Transverse colon (tissue), 4 donors: ENCODE results near the gene FN3K. TPM values are rescaled to one million over a fixed set of nuclear protein-coding genes. Genes with fewer than 3 reads are reported as not detected.

Source experiments
- DNase-seq: peaks from one replicate; pipeline ENCODE4 v3.0.0-alpha.2; 2019
- H3K27ac ChIP-seq, 4 donors: fragments of 200-600 bp; sonication (generic); 2 replicates each; pipeline ENCODE4 v1.5.1; 2016 to 2018; ENCODE audit warnings: inconsistent platforms in 4 of 4
- H3K27me3 ChIP-seq: fragments of 200-600 bp; sonication (generic); 2 replicates; pipeline ENCODE4 v1.5.1; 2017; ENCODE audit warnings: inconsistent platforms
- H3K36me3 ChIP-seq, 4 donors: fragments of 200-600 bp; sonication (generic); 2 replicates each; pipeline ENCODE4 v1.5.1; 2017 to 2019; ENCODE audit warnings: inconsistent platforms in 4 of 4
- H3K4me1 ChIP-seq, 4 donors: fragments of 200-600 bp; sonication (generic); 2 replicates each; pipeline ENCODE4 v1.5.1; 2017 to 2020; ENCODE audit warnings: inconsistent platforms in 4 of 4
- H3K4me3 ChIP-seq, 4 donors: fragments of 200-600 bp; sonication (generic); 1 replicate in 1 of 4; 2 replicates in 3 of 4; pipeline versions ENCODE4 v1.5.1 to v1.6.1; 2017 to 2019; ENCODE audit warnings: inconsistent platforms in 4 of 4
- H3K9me3 ChIP-seq, 2 donors: fragments of 200-600 bp; sonication (generic); 2 replicates each; pipeline ENCODE4 v1.5.1; 2017 to 2019; ENCODE audit warnings: inconsistent platforms in 2 of 2
- EP300 ChIP-seq: sonication (generic); formaldehyde crosslinking; IDR thresholded peaks from one replicate; pipeline ENCODE4 v1.6.1; 2017; ENCODE audit warnings: antibody characterized with exemption, low read depth
- POLR2A ChIP-seq: fragments of 450-650 bp; IDR thresholded peaks from one replicate; pipeline ENCODE4 v1.6.1; 2016; ENCODE audit warnings: antibody characterized with exemption, mild to moderate bottlenecking, moderate library complexity
- POLR2AphosphoS5 ChIP-seq, 3 donors: sonication (generic); formaldehyde crosslinking; IDR thresholded peaks; one replicate each; pipeline ENCODE4 v1.6.1; 2016; ENCODE audit warnings: antibody characterized with exemption in 3 of 3
- WGBS, 2 donors: methylation state at CpG; one replicate each; pipeline ENCODE4 v1.1.5; 2018; ENCODE audit warnings: low coverage in 1 of 2; 5-methylcytosine and 5-hydroxymethylcytosine counted together
- in situ Hi-C, 4 donors: fragments of 200-750 bp; cut with MboI; loops; one replicate each; pipeline versions ENCODE4 v1.15.0 to v1.15.1; 2017; ENCODE audit warnings: low sequenced_read_pairs in 3 of 4, low pct_ligation_motif_present in 1 of 4, low pct_unique_long_range_greater_than_20kb in 1 of 4
- intact Hi-C: fragments of 100-400 bp; cut with DNase I; formaldehyde crosslinking; loops from one replicate; pipeline ENCODE4 v1.15.1; 2023; ENCODE audit warnings: low total_unique reads
- total RNA-seq, 4 donors: library from RNA; depleted of rRNA; stranded (reverse); fragments of >200 nt; gene quantifications; one replicate each; pipeline ENCODE4 v1.1.0, GENCODE V29; 2016
- TF ChIP-seq, protein P1 (sequence below), 5 experiments: fragments of 200-600 bp in 3 of 5; fragments of 450-650 bp in 2 of 5; sonication (generic) in 3 of 5; IDR thresholded peaks; 1 replicate in 2 of 5; 2 replicates in 3 of 5; pipeline ENCODE4 v1.5.1; 2016 to 2017; ENCODE audit warnings: antibody characterized with exemption in 5 of 5, inconsistent platforms in 3 of 5, mild to moderate bottlenecking in 2 of 5, moderate library complexity in 1 of 5

FN3K gene
- total RNA-seq, 4 donors from 2014 or later, result 11.2 to 33.0 (median 26.2) TPM

DNA sequence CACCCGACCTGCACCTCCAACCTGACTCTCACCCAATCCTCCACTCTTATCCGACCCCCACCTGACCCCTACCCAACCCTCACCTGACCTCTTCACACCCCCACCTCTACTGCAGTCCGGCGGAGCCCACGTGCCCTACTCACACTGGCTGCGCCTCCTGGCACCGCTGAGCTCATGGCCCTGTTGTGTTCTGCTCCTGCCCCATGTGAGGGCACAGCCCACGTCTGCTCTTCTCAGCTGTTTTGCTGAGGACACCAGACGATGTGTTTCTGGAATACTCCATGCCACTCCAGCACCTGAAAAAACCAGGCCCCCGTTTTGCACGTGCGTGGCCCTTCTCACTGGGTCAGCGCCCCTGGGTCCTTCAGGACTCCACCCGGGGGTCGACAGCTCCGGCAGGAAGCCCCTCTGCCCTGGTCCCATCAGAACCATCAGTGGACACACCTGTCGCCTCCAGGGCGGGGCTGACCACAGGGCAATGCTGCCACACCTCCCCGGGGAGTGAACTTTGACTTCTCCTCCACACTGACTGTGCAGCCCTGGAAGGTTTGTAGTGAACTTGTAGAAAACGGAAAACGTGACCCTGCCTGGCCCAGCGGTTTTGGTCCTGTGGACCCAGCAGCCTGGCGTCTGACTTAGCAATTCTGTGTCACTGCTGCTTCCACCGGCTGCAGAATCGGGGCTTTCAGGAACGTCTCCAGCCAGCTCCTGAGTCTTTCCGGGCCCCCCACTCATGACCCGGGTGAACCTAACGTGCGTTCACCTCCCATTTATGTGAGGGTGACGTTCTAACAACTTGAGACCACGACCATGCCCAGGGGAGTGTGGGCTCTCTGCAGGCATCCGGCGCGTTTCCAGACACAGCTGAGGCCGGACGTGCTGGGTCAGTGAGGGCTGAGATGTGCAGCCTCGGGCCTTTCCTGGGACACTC is 31.2 kb upstream of the FN3K start:
- TF ChIP-seq, protein P1, sequence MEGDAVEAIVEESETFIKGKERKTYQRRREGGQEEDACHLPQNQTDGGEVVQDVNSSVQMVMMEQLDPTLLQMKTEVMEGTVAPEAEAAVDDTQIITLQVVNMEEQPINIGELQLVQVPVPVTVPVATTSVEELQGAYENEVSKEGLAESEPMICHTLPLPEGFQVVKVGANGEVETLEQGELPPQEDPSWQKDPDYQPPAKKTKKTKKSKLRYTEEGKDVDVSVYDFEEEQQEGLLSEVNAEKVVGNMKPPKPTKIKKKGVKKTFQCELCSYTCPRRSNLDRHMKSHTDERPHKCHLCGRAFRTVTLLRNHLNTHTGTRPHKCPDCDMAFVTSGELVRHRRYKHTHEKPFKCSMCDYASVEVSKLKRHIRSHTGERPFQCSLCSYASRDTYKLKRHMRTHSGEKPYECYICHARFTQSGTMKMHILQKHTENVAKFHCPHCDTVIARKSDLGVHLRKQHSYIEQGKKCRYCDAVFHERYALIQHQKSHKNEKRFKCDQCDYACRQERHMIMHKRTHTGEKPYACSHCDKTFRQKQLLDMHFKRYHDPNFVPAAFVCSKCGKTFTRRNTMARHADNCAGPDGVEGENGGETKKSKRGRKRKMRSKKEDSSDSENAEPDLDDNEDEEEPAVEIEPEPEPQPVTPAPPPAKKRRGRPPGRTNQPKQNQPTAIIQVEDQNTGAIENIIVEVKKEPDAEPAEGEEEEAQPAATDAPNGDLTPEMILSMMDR (IDR thresholded peaks at IDR 0.05), result no peak
- TF ChIP-seq EP300 (no peak), POLR2A (peak; percentile 69), POLR2AphosphoS5 (IDR thresholded peaks at IDR 0.05) (peak in 2 of 3 donors; percentile 54 to 62)

DNA sequence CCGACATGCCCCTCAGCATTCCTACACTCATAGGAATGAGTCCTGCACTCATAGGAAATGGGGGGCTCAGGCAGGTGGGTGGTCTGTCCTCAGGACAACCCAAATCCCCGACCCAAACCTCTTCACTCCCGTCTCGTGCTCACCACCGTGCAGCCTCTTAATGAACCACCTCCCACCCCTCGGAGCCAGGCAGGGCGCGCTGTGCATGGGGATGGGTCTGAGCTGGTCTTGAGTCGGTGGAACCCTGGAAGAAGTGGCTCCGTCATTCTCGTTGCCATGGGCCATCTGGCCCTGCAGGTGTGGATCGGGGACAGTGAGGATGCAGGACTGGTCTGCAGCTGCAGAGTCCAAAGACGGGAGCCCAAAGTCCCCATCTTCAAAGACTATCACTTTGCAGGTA is 30.5 kb upstream of the FN3K start:
- intact Hi-C loops (no loop called here), in situ Hi-C loops (no loop called here)
- Histone ChIP-seq H3K27me3 (no peaks in the 10 kb centered on the region), H3K36me3 (no peaks in the 10 kb centered on the region), H3K9me3 (no peaks in the 10 kb centered on the region), H3K4me1 (peaks cover 0 to 37% (median 23%) of the 10 kb centered on the region in 4 donors), H3K27ac (peak overlapping the region; percentile 79 to 89 (median 88)), H3K4me3 (no peak overlapping the region)
- DNase-seq, result no peak
- no peak for TF ChIP-seq POLR2A
- WGBS, 2 donors, result 79 to 85% methylated on average over 4 to 13 of the region's 13 CpGs

More for the DNA sequence above, 31.2 kb upstream of the FN3K start:
- in situ Hi-C loops, result no loop called here
- peak; percentile 90 for DNase-seq
- H3K9me3 ChIP-seq, result no peaks in the 10 kb centered on the region
- intact Hi-C loops, result no loop called here
- peaks cover 0 to 42% (median 29%) of the 10 kb centered on the region in 4 donors for H3K4me1 ChIP-seq
- H3K4me3 ChIP-seq, result peak overlapping the region in 3 of 4 donors; percentile 5 to 25 (median 10)
- no peaks in the 10 kb centered on the region for H3K36me3 ChIP-seq
- H3K27me3 ChIP-seq, result no peaks in the 10 kb centered on the region
- peak overlapping the region; percentile 79 to 89 (median 88) for H3K27ac ChIP-seq
- 45 to 56% methylated on average over 5 to 38 of the region's 38 CpGs for WGBS, 2 donors

DNA sequence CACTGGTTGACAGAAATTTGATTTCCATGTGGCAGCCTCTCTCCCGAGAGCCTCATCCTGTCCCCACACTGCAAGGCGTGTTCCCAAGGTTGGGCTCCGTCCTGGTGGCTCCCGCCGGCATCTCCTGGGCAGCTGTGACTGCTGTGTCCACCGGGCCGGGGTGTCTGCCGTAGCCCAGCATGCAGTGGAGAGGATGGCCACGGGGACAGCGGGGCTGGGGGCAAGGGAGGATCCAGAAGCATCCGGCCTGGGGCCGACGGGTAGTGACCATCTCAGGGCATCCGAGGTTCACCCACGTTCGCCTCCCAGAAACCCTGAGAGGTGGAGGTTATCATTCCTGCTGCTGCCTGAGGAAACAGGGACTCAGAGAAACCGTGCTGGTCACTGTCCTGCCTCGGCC is 29.7 kb upstream of the FN3K start:
- TF ChIP-seq POLR2A, result no peak
- TF ChIP-seq POLR2AphosphoS5 (IDR thresholded peaks at IDR 0.05), result no peak
- TF ChIP-seq EP300, result no peak
- TF ChIP-seq, protein P1 (IDR thresholded peaks at IDR 0.05), result no peak
- peaks cover 0 to 37% (median 21%) of the 10 kb centered on the region in 4 donors for H3K4me1 ChIP-seq
- WGBS, 2 donors, result 80 to 87% methylated on average over 2 to 18 of the region's 18 CpGs

DNA sequence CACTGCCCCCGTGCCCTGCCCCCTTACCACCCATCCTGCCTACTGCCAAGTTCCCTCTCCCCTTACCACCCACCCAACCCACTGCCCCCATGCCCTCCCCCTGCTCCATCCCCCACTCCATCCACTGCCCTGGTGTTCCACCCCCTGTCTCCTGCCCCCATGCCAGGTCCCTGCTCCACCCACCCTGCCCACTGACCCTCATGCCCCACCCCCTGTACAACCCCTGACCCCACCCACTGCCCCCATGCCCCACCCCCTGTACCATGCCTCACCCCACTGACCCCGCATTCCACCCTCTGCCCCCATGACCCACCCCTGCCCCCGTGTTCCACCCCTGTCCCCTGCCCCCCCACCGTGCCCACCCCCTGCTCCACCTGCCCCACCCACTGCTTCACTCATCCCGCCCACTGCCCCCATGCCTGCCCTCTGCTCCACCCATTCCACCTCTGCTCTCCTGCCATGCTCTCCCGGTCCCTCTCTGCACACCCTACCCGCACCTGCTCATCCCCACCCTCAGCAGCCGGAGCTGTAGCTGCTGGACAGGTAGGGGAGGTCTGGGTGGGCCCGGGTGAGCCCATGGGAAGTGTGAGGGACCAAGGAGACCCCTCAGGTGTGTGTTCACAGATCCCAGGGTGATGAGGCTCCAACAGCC is 26.3 kb upstream of the FN3K start:
- peaks cover 0 to 14% (median 5%) of the 10 kb centered on the region in 4 donors for H3K4me1 ChIP-seq
- DNase-seq, result no peak
- no peaks in the 10 kb centered on the region for H3K9me3 ChIP-seq
- no CpG with 5 or more reads among the region's 9 CpGs for WGBS, 2 donors
- in situ Hi-C loops, result no loop called here
- H3K4me3 ChIP-seq, result no peak overlapping the region
- TF ChIP-seq EP300 (no peak), POLR2AphosphoS5 (IDR thresholded peaks at IDR 0.05) (no peak), POLR2A (no peak)
- TF ChIP-seq, protein P1 (IDR thresholded peaks at IDR 0.05), result no peak
- H3K27ac ChIP-seq, result no peak overlapping the region
- H3K36me3 ChIP-seq, result no peaks in the 10 kb centered on the region
- intact Hi-C loops, result no loop called here
- H3K27me3 ChIP-seq, result no peaks in the 10 kb centered on the region

More for the DNA sequence above, 29.7 kb upstream of the FN3K start:
- no peak for DNase-seq
- Histone ChIP-seq H3K36me3 (no peaks in the 10 kb centered on the region), H3K27ac (no peak overlapping the region), H3K27me3 (no peaks in the 10 kb centered on the region), H3K9me3 (no peaks in the 10 kb centered on the region), H3K4me3 (no peak overlapping the region)
- in situ Hi-C loops (no loop called here), intact Hi-C loops (no loop called here)
